ENCODE measurements around the gene CEP85L. TPM values are rescaled to one million over a fixed set of nuclear protein-coding genes. Genes with fewer than 3 reads are reported as not detected.

Gene CEP85L
- total RNA-seq, 4 donors from 2014 or later: 12.6 to 16.2 (median 13.4) TPM

- Histone ChIP-seq H3K36me3 (no peaks in the 10 kb centered on the region), H3K27me3 (no peaks in the 10 kb centered on the region), H3K27ac (replicated peaks in 1 of 4) (no peak overlapping the region), H3K4me3 (no peak overlapping the region), H3K9me3 (no peaks in the 10 kb centered on the region), H3K4me1 (peaks cover 0 to 32% (median 24%) of the 10 kb centered on the region in 4 donors)
- DNase-seq (ENCODE audit: extremely low spot score): no peak
- intact Hi-C loops (cut with DNase I): no loop called here
- whole genome bisulfite sequencing: 84% methylated on average over 3 of the region's 3 CpGs
- TF ChIP-seq, protein P1, sequence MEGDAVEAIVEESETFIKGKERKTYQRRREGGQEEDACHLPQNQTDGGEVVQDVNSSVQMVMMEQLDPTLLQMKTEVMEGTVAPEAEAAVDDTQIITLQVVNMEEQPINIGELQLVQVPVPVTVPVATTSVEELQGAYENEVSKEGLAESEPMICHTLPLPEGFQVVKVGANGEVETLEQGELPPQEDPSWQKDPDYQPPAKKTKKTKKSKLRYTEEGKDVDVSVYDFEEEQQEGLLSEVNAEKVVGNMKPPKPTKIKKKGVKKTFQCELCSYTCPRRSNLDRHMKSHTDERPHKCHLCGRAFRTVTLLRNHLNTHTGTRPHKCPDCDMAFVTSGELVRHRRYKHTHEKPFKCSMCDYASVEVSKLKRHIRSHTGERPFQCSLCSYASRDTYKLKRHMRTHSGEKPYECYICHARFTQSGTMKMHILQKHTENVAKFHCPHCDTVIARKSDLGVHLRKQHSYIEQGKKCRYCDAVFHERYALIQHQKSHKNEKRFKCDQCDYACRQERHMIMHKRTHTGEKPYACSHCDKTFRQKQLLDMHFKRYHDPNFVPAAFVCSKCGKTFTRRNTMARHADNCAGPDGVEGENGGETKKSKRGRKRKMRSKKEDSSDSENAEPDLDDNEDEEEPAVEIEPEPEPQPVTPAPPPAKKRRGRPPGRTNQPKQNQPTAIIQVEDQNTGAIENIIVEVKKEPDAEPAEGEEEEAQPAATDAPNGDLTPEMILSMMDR (IDR thresholded peaks at IDR 0.05): no peak
- no peak for TF ChIP-seq POLR2A (IDR thresholded peaks at IDR 0.05; ENCODE audit: low read depth)
- no peak for TF ChIP-seq POLR2AphosphoS5 (IDR thresholded peaks at IDR 0.05)
- TF ChIP-seq EP300 (IDR thresholded peaks at IDR 0.05): no peak
Observed at GRCh38 chr6:118542184-118542952, 109.0 kb downstream of the CEP85L start.

GRCh38 chr6:118537574-118537973, 113.8 kb downstream of the CEP85L start:
- H3K4me1 ChIP-seq: peaks cover 0 to 33% (median 22%) of the 10 kb centered on the region in 4 donors
- H3K27ac ChIP-seq (replicated peaks in 1 of 4): peak overlapping the region; percentile 9 to 52 (median 37)
- no peak overlapping the region for H3K4me3 ChIP-seq

DNA sequence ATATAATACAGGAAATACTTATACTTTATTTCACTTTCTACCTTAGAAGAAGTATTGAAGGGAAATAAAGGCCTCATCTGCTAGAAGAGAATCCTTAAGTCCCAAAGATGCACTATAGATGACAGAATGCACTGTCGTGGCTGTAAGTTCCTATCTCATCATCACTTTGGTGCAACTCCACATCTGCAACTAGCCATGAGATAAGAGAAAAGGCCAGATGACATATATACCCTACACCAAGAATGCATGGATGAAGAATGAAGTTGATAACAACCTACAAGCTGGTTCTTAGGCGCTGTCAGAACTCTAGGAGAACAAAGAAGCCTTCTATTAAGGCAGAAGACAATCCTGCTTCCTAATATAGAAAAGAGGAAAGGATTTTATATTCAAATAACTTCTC, 114.9 kb downstream of the CEP85L start:
- peak overlapping the region in 1 of 4 donors; percentile 52 for H3K27ac ChIP-seq (replicated peaks in 1 of 4)
- 91% methylated on average over 2 of the region's 2 CpGs for WGBS

More at GRCh38 chr6:118537574-118537973, 113.8 kb downstream of the CEP85L start:
- DNase-seq (ENCODE audit: extremely low spot score): no peak
- Histone ChIP-seq H3K27me3 (no peaks in the 10 kb centered on the region), H3K36me3 (no peaks in the 10 kb centered on the region), H3K9me3 (no peaks in the 10 kb centered on the region)
- TF ChIP-seq EP300 (IDR thresholded peaks at IDR 0.05) (no peak), POLR2A (IDR thresholded peaks at IDR 0.05; ENCODE audit: low read depth) (no peak), POLR2AphosphoS5 (IDR thresholded peaks at IDR 0.05) (no peak)
- TF ChIP-seq, protein P1 (IDR thresholded peaks at IDR 0.05): no peak
- WGBS: 28% methylated on average over 2 of the region's 2 CpGs
- intact Hi-C loops (cut with DNase I): no loop called here

GRCh38 chr6:118535176-118535844, 116.1 kb downstream of the CEP85L start:
- Histone ChIP-seq H3K36me3 (no peaks in the 10 kb centered on the region), H3K27ac (replicated peaks in 1 of 4) (no peak overlapping the region), H3K27me3 (no peaks in the 10 kb centered on the region), H3K9me3 (no peaks in the 10 kb centered on the region), H3K4me1 (peaks cover 0 to 18% (median 11%) of the 10 kb centered on the region in 4 donors), H3K4me3 (no peak overlapping the region)
- intact Hi-C loops (cut with DNase I): no loop called here
- WGBS: 95% methylated on average over 6 of the region's 6 CpGs
- DNase-seq (ENCODE audit: extremely low spot score): no peak
- no peak for TF ChIP-seq POLR2A (IDR thresholded peaks at IDR 0.05; ENCODE audit: low read depth)
- TF ChIP-seq, protein P1 (IDR thresholded peaks at IDR 0.05): no peak
- TF ChIP-seq EP300 (IDR thresholded peaks at IDR 0.05): no peak
- no peak for TF ChIP-seq POLR2AphosphoS5 (IDR thresholded peaks at IDR 0.05)

More for the DNA sequence above, 114.9 kb downstream of the CEP85L start:
- peaks cover 0 to 26% (median 17%) of the 10 kb centered on the region in 4 donors for H3K4me1 ChIP-seq
- H3K27me3 ChIP-seq: no peaks in the 10 kb centered on the region
- no peak overlapping the region for H3K4me3 ChIP-seq
- intact Hi-C loops (cut with DNase I): no loop called here
- no peak for DNase-seq (ENCODE audit: extremely low spot score)
- H3K9me3 ChIP-seq: no peaks in the 10 kb centered on the region
- no peaks in the 10 kb centered on the region for H3K36me3 ChIP-seq
- TF ChIP-seq POLR2AphosphoS5 (IDR thresholded peaks at IDR 0.05) (no peak), EP300 (IDR thresholded peaks at IDR 0.05) (no peak), POLR2A (IDR thresholded peaks at IDR 0.05; ENCODE audit: low read depth) (no peak)
- TF ChIP-seq, protein P1 (IDR thresholded peaks at IDR 0.05): no peak
